MM.1S (cell line): ENCODE measurements around the gene DARS1.

Source experiments
- DNase-seq: peaks from one replicate; pipeline ENCODE4 v3.0.0-alpha.2; 2015
- H2AFZ ChIP-seq: fragments of 300-600 bp; sonication (generic); 2 replicates; pipeline ENCODE4 v1.6.0; 2016; ENCODE audit warnings: antibody characterized with exemption, low read length
- H3F3A ChIP-seq: fragments of 300-600 bp; sonication (generic); 2 replicates; pipeline ENCODE4 v1.6.1; 2016; ENCODE audit warnings: mild to moderate bottlenecking, antibody characterized with exemption, low read length, moderate library complexity, mixed read lengths; ENCODE audit not compliant: insufficient read depth
- H3K27ac ChIP-seq: fragments of 300-600 bp; sonication (generic); 2 replicates; pipeline ENCODE4 v1.5.1; 2016; ENCODE audit warnings: mild to moderate bottlenecking, low read length
- H3K27me3 ChIP-seq: fragments of 300-600 bp; sonication (generic); replicated peaks from 2 replicates; pipeline ENCODE4 v1.6.0; 2016; ENCODE audit warnings: low read length; ENCODE audit not compliant: insufficient read depth
- H3K36me3 ChIP-seq: fragments of 300-600 bp; sonication (generic); replicated peaks from 2 replicates; pipeline ENCODE4 v1.6.1; 2016; ENCODE audit warnings: mild to moderate bottlenecking, low read length, mixed read lengths; ENCODE audit not compliant: insufficient read depth
- H3K4me1 ChIP-seq: fragments of 300-600 bp; sonication (generic); 2 replicates; pipeline ENCODE4 v1.6.1; 2016; ENCODE audit warnings: low read length, mixed read lengths
- H3K4me2 ChIP-seq: fragments of 300-600 bp; sonication (generic); 2 replicates; pipeline ENCODE4 v1.6.0; 2016; ENCODE audit warnings: low read depth, low read length
- H3K4me3 ChIP-seq: fragments of 300-600 bp; sonication (generic); 2 replicates; pipeline ENCODE4 v1.5.1; 2016; ENCODE audit warnings: low read length, mixed read lengths
- H3K79me2 ChIP-seq: fragments of 300-600 bp; sonication (generic); 2 replicates; pipeline ENCODE4 v1.6.1; 2016; ENCODE audit warnings: mixed run types, low read length, mixed read lengths
- H3K9ac ChIP-seq: fragments of 300-600 bp; sonication (generic); 2 replicates; pipeline ENCODE4 v1.6.1; 2016; ENCODE audit warnings: low read length, mixed read lengths
- H3K9me2 ChIP-seq: fragments of 300-600 bp; sonication (generic); replicated peaks from 2 replicates; pipeline ENCODE4 v1.6.1; 2016; ENCODE audit warnings: mild to moderate bottlenecking, low read length, mixed read lengths; ENCODE audit not compliant: insufficient read depth
- H3K9me3 ChIP-seq: fragments of 300-600 bp; sonication (generic); replicated peaks from 2 replicates; pipeline ENCODE4 v1.6.1; 2016; ENCODE audit warnings: mild to moderate bottlenecking, low read length, mixed read lengths; ENCODE audit not compliant: insufficient read depth
- H4K20me1 ChIP-seq: fragments of 300-600 bp; sonication (generic); 2 replicates; pipeline ENCODE4 v1.6.1; 2016; ENCODE audit warnings: mild to moderate bottlenecking, low read length, moderate library complexity, mixed read lengths; ENCODE audit not compliant: insufficient read depth
- EZH2 ChIP-seq: fragments of 300-600 bp; sonication (generic); optimal IDR thresholded peaks from 2 replicates; pipeline ENCODE3; 2017; ENCODE audit warnings: low read depth, mild to moderate bottlenecking, antibody characterized with exemption, low read length, mixed read lengths
- EZH2phosphoT487 ChIP-seq: fragments of 300-600 bp; sonication (generic); IDR thresholded peaks from 2 replicates; pipeline ENCODE4 v1.6.1; 2018; ENCODE audit warnings: antibody characterized with exemption, low read length
- TF ChIP-seq, protein P1 (sequence below): fragments of 300-600 bp; sonication (generic); IDR thresholded peaks from 2 replicates; pipeline ENCODE4 v1.5.1; 2016; ENCODE audit warnings: antibody characterized with exemption, low read length, mixed read lengths

Gene DARS1

GRCh38 chr2:135954020-135954601, 31.3 kb downstream of the DARS1 start:
- H3K79me2 ChIP-seq = peaks cover 41% of the 10 kb centered on the region
- no peak for DNase-seq

GRCh38 chr2:135952891-135953290, 32.5 kb downstream of the DARS1 start:
- Histone ChIP-seq H3K4me2 (no peak overlapping the region), H3K27ac (no peak overlapping the region), H3K36me3 (no peaks in the 10 kb centered on the region), H3K9ac (no peak overlapping the region), H3K9me3 (no peaks in the 10 kb centered on the region), H3F3A (no peaks in the 10 kb centered on the region), H3K9me2 (no peaks in the 10 kb centered on the region), H3K27me3 (no peaks in the 10 kb centered on the region), H3K4me3 (no peak overlapping the region), H4K20me1 (no peaks in the 10 kb centered on the region), H2AFZ (no peak overlapping the region), H3K79me2 (peaks cover 36% of the 10 kb centered on the region), H3K4me1 (no peaks in the 10 kb centered on the region)
- no peak for TF ChIP-seq EZH2
- TF ChIP-seq, protein P1, sequence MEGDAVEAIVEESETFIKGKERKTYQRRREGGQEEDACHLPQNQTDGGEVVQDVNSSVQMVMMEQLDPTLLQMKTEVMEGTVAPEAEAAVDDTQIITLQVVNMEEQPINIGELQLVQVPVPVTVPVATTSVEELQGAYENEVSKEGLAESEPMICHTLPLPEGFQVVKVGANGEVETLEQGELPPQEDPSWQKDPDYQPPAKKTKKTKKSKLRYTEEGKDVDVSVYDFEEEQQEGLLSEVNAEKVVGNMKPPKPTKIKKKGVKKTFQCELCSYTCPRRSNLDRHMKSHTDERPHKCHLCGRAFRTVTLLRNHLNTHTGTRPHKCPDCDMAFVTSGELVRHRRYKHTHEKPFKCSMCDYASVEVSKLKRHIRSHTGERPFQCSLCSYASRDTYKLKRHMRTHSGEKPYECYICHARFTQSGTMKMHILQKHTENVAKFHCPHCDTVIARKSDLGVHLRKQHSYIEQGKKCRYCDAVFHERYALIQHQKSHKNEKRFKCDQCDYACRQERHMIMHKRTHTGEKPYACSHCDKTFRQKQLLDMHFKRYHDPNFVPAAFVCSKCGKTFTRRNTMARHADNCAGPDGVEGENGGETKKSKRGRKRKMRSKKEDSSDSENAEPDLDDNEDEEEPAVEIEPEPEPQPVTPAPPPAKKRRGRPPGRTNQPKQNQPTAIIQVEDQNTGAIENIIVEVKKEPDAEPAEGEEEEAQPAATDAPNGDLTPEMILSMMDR = no peak
- TF ChIP-seq EZH2phosphoT487 = no peak
- DNase-seq = no peak

More at GRCh38 chr2:135954020-135954601, 31.3 kb downstream of the DARS1 start:
- Histone ChIP-seq H3K4me1 (no peaks in the 10 kb centered on the region), H3K27me3 (no peaks in the 10 kb centered on the region), H4K20me1 (no peaks in the 10 kb centered on the region), H3K9ac (no peak overlapping the region), H2AFZ (no peak overlapping the region), H3K36me3 (no peaks in the 10 kb centered on the region), H3K4me3 (no peak overlapping the region), H3K27ac (no peak overlapping the region), H3K9me3 (no peaks in the 10 kb centered on the region), H3F3A (no peaks in the 10 kb centered on the region), H3K9me2 (no peaks in the 10 kb centered on the region), H3K4me2 (no peak overlapping the region)
- TF ChIP-seq, protein P1 = no peak
- TF ChIP-seq EZH2phosphoT487 (no peak), EZH2 (no peak)

GRCh38 chr2:135951041-135951583, 34.3 kb downstream of the DARS1 start:
- Histone ChIP-seq H3K79me2 (peaks cover 34% of the 10 kb centered on the region), H3K9me2 (no peaks in the 10 kb centered on the region), H3F3A (no peaks in the 10 kb centered on the region), H4K20me1 (no peaks in the 10 kb centered on the region), H3K27me3 (no peaks in the 10 kb centered on the region), H2AFZ (no peak overlapping the region), H3K4me1 (no peaks in the 10 kb centered on the region), H3K9me3 (no peaks in the 10 kb centered on the region), H3K4me3 (no peak overlapping the region), H3K36me3 (no peaks in the 10 kb centered on the region), H3K9ac (no peak overlapping the region), H3K27ac (no peak overlapping the region), H3K4me2 (no peak overlapping the region)
- no peak for DNase-seq
- TF ChIP-seq EZH2 (no peak), EZH2phosphoT487 (no peak)
- TF ChIP-seq, protein P1 = no peak
